Vagina (tissue), 2 donors: ENCODE measurements around the gene LIF. TPM values are rescaled to one million over a fixed set of nuclear protein-coding genes. Genes with fewer than 3 reads are reported as not detected.

Experiments used
- DNase-seq, 2 donors: peaks; one replicate each; pipeline ENCODE4 v3.0.0-alpha.2; 2017; ENCODE audit errors: extremely low spot score in 2 of 2
- H3K27ac ChIP-seq: fragments of 200-600 bp; sonication (generic); one replicate; pipeline ENCODE4 v1.5.1; 2019
- H3K27me3 ChIP-seq: fragments of 200-600 bp; sonication (generic); one replicate; pipeline ENCODE4 v1.5.1; 2019
- H3K36me3 ChIP-seq, 2 donors: fragments of 200-600 bp; sonication (generic); one replicate each; pipeline ENCODE4 v1.5.1; 2017 to 2019
- H3K4me1 ChIP-seq: fragments of 200-600 bp; sonication (generic); one replicate; pipeline ENCODE4 v1.5.1; 2019
- H3K4me3 ChIP-seq, 2 donors: fragments of 200-600 bp; sonication (generic); 1 replicate in 1 of 2; 2 replicates in 1 of 2; pipeline ENCODE4 v1.5.1; 2016 to 2019
- H3K9me3 ChIP-seq: fragments of 200-600 bp; sonication (generic); one replicate; pipeline ENCODE4 v1.5.1; 2019
- CTCF ChIP-seq, 3 experiments: fragments of 450-650 bp in 2 of 3; fragments of 200-600 bp in 1 of 3; sonication (generic) in 1 of 3; IDR thresholded peaks; one replicate each; pipeline ENCODE4 v1.5.1; 2017 to 2019; ENCODE audit warnings: antibody characterized with exemption in 3 of 3, mild to moderate bottlenecking in 2 of 3, moderate library complexity in 2 of 3
- POLR2A ChIP-seq, 2 donors: fragments of 450-650 bp; IDR thresholded peaks; one replicate each; pipeline ENCODE4 v1.6.1; 2017; ENCODE audit warnings: antibody characterized with exemption in 2 of 2, mild to moderate bottlenecking in 2 of 2, moderate library complexity in 2 of 2
- POLR2AphosphoS5 ChIP-seq, 2 donors: sonication (generic); formaldehyde crosslinking; IDR thresholded peaks; one replicate each; pipeline ENCODE4 v1.9.0; 2017; ENCODE audit warnings: antibody characterized with exemption in 2 of 2, mild to moderate bottlenecking in 2 of 2, low read depth in 1 of 2; ENCODE audit not compliant: insufficient read depth in 1 of 2
- intact Hi-C: fragments of 100-400 bp; cut with DNase I; formaldehyde crosslinking; loops from one replicate; pipeline ENCODE4 v1.15.1; 2023
- total RNA-seq: library from RNA; depleted of rRNA; stranded (reverse); fragments of >200 nt; gene quantifications from one replicate; pipeline ENCODE4 v1.2.3, GENCODE V29; 2016

Gene LIF
- total RNA-seq, 1 donor from 2014 or later: 0.49 TPM

- H3K27me3 ChIP-seq: no peaks in the 10 kb centered on the region
- peaks cover 55% of the 10 kb centered on the region for H3K4me1 ChIP-seq
- intact Hi-C loops: no loop called here
- TF ChIP-seq CTCF (IDR thresholded peaks at IDR 0.05): no peak
- no peak for TF ChIP-seq POLR2A (IDR thresholded peaks at IDR 0.05)
- no peak for TF ChIP-seq POLR2AphosphoS5 (IDR thresholded peaks at IDR 0.05; ENCODE audit: insufficient read depth in 1 of 2, low read depth in 1 of 2)
- H3K4me3 ChIP-seq: no peak overlapping the region
- H3K36me3 ChIP-seq: no peaks in the 10 kb centered on the region
- no peak overlapping the region for H3K27ac ChIP-seq
- no peaks in the 10 kb centered on the region for H3K9me3 ChIP-seq
- no peak for DNase-seq
These were observed 1.9 kb downstream of the LIF start for GRCh38 chr22:30244641-30245040.

GRCh38 chr22:30244066-30244465 is 2.5 kb downstream of the LIF start:
- H3K27me3 ChIP-seq: no peaks in the 10 kb centered on the region
- intact Hi-C loops: no loop called here

GRCh38 chr22:30243661-30244060 is 2.9 kb downstream of the LIF start:
- Histone ChIP-seq H3K4me1 (peaks cover 51% of the 10 kb centered on the region), H3K27me3 (no peaks in the 10 kb centered on the region), H3K27ac (no peak overlapping the region), H3K36me3 (no peaks in the 10 kb centered on the region), H3K9me3 (no peaks in the 10 kb centered on the region), H3K4me3 (no peak overlapping the region)
- intact Hi-C loops: no loop called here
- DNase-seq: no peak
- TF ChIP-seq POLR2AphosphoS5 (IDR thresholded peaks at IDR 0.05; ENCODE audit: insufficient read depth in 1 of 2, low read depth in 1 of 2): no peak

More at GRCh38 chr22:30244066-30244465, 2.5 kb downstream of the LIF start:
- H3K27ac ChIP-seq: no peak overlapping the region
- no peaks in the 10 kb centered on the region for H3K36me3 ChIP-seq
- H3K4me3 ChIP-seq: no peak overlapping the region
- peaks cover 51% of the 10 kb centered on the region for H3K4me1 ChIP-seq
- TF ChIP-seq POLR2AphosphoS5 (IDR thresholded peaks at IDR 0.05; ENCODE audit: insufficient read depth in 1 of 2, low read depth in 1 of 2) (no peak), POLR2A (IDR thresholded peaks at IDR 0.05) (no peak), CTCF (IDR thresholded peaks at IDR 0.05) (no peak)
- no peaks in the 10 kb centered on the region for H3K9me3 ChIP-seq
- no peak for DNase-seq

- peak overlapping the region; percentile 47 for H3K27ac ChIP-seq
- no peaks in the 10 kb centered on the region for H3K9me3 ChIP-seq
- no peak overlapping the region for H3K4me3 ChIP-seq
- H3K36me3 ChIP-seq: no peaks in the 10 kb centered on the region
- peaks cover 39% of the 10 kb centered on the region for H3K4me1 ChIP-seq
- intact Hi-C loops: no loop called here
- H3K27me3 ChIP-seq: no peaks in the 10 kb centered on the region
- no peak for DNase-seq
- no peak for TF ChIP-seq POLR2AphosphoS5 (IDR thresholded peaks at IDR 0.05; ENCODE audit: insufficient read depth in 1 of 2, low read depth in 1 of 2)
- TF ChIP-seq POLR2A (IDR thresholded peaks at IDR 0.05): no peak
- TF ChIP-seq CTCF (IDR thresholded peaks at IDR 0.05): no peak
These were observed 4.8 kb downstream of the LIF start for GRCh38 chr22:30241576-30242371.

- TF ChIP-seq CTCF (IDR thresholded peaks at IDR 0.05): no peak
- no peak for TF ChIP-seq POLR2AphosphoS5 (IDR thresholded peaks at IDR 0.05; ENCODE audit: insufficient read depth in 1 of 2, low read depth in 1 of 2)
- TF ChIP-seq POLR2A (IDR thresholded peaks at IDR 0.05): no peak
- Histone ChIP-seq H3K9me3 (no peaks in the 10 kb centered on the region), H3K36me3 (no peaks in the 10 kb centered on the region), H3K27ac (peak overlapping the region; percentile 47), H3K4me3 (no peak overlapping the region), H3K27me3 (no peaks in the 10 kb centered on the region), H3K4me1 (peaks cover 36% of the 10 kb centered on the region)
- intact Hi-C loops: no loop called here
- DNase-seq: no peak
These were observed 5.8 kb downstream of the LIF start for GRCh38 chr22:30240541-30241417.
